HG03520 (cell line): ENCODE results near the gene MDH1B.
"Not testable (repeated sequence)": the region's sequence is repeated elsewhere in the genome, so short reads cannot be mapped to it uniquely, and the experiment has no call there.

ENCODE experiments used
- ATAC-seq: cut with Tn5 transposase; IDR thresholded peaks from one replicate; pipeline ENCODE4 v1.9.1; 2021; ENCODE audit warnings: mild to moderate bottlenecking, moderate library complexity; ENCODE audit not compliant: unreplicated experiment

The MDH1B gene

GRCh38 chr2:206774871-206775270, 9.7 kb upstream of the MDH1B start:
- ATAC-seq = no peak

DNA sequence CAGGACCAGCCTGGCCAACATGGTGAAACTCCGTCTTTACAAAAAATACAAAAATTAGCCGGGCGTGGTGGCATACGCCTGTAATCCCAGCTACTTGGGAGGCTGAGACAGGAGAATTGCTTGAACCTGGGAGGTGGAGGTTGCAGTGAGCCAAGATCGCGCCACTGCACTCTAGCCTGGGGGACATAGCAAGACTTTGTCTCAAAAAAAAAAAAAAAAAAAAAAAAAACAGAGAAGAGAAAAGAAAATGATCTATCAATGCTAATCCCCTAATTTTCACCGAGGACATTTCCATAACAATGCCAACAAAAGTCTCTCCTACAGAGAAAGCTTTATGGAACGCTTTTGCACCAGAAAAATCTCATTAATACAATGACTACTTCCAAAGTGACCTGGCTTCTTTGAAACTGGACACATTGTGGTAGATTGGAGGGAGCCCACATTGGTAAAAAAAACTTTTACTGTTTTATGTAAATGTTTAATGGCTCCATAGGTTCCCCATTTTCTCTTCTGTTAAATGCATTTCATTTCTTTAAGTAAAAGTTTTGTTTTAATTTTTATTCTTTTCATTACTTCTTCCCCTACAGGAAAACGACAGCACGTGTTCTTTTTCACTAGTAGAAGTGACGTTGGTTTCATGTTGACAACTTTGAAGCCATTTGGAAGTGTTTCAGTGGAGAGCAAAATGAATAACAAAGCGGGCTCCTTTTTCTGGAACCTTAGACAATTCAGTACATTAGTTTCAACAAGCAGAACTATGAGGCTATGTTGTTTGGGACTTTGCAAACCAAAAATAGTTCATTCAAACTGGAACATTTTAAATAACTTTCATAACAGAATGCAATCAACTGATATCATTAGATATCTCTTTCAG, 1.2 kb upstream of the MDH1B start:
- no peak for ATAC-seq

GRCh38 chr2:206764673-206765241, 371 bp downstream of the MDH1B start:
- peak; percentile 44 for ATAC-seq

- ATAC-seq = no peak
Observed at GRCh38 chr2:206756816-206757215, 8.3 kb downstream of the MDH1B start.

DNA sequence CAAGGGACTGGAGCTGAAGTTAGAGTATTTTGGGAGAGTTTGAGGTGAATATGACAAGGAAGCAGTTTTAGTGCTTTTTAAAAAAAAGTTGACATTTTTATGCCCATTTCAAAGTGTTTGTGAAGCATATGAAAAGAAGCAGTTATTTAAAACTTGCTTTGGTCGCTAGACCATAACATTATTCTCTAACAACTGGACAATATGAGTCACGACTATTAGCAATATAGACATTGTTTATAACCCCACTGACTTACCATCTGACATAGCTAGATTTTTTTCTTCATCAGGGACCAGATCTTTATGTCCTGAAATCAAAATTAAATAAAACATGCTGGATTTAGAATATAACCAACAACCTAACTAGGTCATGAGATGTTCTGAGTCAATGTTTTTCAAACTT, 24.3 kb downstream of the MDH1B start:
- ATAC-seq = no peak

- no peak for ATAC-seq
Observed at GRCh38 chr2:206739271-206739670, 25.9 kb downstream of the MDH1B start.

- no peak for ATAC-seq
Observed at GRCh38 chr2:206736935-206737334, 28.2 kb downstream of the MDH1B start.

DNA sequence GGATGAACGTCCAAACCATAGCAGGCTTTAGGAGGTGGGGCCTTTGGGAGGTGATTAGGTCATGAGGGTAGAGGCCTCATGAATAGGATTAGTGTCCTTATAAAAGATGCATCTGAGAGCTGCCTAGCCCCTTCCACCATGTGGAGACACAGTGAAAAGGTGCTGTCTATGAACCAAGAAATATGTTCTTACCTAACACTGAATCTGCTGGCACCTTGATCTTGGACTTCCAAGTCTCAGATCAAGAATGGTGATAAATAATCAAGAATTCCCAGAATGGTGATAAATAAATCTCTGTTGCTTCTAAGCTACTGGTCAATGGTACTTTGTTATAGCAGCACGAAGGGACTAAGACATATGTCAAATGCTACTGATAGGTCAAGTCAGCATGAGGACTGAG, 31.8 kb downstream of the MDH1B start:
- no peak for ATAC-seq

DNA sequence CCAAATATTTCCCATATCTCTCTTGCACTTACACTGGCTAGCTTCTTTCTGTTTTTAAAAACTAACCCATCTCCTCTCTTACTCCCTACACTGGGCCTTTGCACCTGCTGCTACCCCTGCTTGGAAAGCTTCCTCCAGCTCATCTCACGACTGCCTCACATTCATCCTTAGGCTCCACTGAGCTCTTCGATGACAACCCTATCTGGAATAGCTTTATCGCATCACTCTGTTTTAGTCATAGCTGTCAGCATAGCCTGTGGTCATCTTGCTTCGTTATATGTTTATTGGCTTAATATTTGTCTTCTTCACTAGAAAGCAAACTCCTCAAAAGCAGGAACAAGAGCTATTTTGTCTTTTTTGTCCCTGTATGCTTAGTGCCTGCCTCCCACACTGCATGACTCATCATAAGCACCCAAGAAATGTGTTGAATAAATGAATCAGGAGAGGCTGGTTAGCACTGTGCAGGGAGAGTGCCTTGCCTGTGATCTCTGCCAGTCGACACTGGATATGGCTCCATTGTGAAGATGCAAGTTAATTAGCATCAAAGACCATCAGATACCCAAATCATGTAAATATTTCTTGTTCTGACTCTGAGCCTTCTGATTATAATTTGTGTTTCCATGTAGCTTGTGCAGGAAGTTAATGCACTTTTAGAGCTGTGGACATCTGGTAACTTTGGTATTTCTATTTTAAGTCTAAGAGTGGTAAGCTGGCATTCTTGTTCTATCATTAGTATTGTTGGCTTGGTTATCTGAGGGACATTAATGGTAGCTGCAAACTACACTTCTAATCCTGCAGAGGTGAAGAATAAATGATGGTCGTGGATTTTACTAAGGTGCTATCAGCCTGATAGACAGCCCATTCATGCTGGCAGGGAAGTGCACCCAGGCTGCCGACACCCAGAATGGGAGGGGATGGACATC, 36.6 kb downstream of the MDH1B start:
- ATAC-seq = no peak

GRCh38 chr2:206727287-206727686, 37.8 kb downstream of the MDH1B start:
- ATAC-seq = no peak

GRCh38 chr2:206723288-206723687, 41.8 kb downstream of the MDH1B start:
- no peak for ATAC-seq

DNA sequence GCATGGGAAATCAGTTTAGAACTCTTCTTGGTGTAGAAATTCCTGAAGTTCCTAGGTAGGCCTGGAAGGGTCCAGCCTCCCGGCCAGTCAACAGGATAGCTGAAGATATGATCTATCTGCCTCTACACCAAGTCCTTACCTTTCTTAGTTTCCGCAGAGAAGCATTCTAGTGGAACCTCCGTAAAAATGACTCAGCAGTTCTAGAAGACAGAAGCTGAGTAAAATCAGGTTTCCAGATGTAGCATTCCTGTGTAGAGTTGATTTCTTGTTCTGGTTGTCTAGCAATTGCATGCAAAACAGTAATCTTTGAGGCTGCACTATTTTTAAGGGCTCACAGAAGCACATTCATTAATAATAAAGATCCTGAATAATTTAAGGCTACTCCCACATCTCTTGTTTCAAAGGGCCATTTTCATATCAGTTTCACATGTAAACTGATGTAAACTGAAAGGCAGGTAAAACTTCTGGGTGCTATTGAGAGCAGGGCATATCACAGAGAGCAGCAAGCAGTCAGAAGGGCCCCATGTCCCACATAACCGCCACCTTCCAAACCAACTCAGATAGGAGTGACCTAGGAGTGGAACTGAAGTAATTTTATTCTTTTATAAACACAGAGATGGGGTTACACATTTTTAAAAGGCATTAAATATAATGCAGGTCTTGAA, 43.7 kb downstream of the MDH1B start:
- ATAC-seq = peak; percentile 69

GRCh38 chr2:206718296-206718695, 46.8 kb downstream of the MDH1B start, which contains the start of gene DYTN:
Gene DYTN, minus strand, starts transcription at chr2:206718396. Its CDS starts 117 bp downstream, at chr2:206718279.
- ATAC-seq = no peak

DNA sequence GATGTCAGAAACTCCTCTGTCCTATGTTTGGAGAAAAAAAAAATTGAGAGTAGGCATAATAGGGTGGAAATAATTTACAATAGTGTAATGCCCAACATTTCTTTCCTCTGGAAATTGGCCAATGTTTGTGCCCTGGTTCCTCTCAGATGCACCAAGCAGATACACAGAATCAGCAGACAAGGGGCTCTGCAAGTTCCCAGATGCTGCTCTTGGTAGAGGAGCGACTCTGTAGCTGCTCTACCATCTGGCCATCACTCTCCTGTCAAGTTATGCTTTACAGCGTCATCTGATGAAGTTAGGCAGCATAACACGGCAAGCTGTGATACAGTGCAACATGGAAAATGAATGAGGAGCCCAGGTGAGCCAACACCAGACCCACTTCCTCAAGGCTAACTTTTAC, 48.5 kb downstream of the MDH1B start:
- no peak for ATAC-seq

GRCh38 chr2:206715183-206715582, 49.9 kb downstream of the MDH1B start:
- not testable (repeated sequence) for ATAC-seq

DNA sequence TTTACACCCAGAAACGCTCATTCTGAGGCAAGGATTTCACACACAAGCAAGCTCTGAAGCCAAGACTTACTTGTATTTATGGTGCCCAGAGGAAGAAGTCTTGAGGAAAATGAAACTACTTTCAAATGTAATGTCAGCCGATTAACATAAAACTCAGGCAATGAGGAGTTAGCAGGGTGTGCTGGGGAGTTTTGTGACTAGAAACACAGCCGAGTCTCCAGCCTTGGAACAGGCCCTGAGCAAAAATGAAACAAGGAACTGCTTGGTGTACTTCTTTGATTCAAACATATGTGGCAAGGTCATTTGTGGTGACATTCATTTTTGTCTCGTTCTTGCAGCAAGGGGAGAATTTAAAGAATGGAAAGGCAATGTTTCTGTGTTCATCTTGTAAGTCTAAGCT, 51.4 kb downstream of the MDH1B start:
- ATAC-seq = no peak

GRCh38 chr2:206708286-206708685, 56.8 kb downstream of the MDH1B start:
- ATAC-seq = no peak

DNA sequence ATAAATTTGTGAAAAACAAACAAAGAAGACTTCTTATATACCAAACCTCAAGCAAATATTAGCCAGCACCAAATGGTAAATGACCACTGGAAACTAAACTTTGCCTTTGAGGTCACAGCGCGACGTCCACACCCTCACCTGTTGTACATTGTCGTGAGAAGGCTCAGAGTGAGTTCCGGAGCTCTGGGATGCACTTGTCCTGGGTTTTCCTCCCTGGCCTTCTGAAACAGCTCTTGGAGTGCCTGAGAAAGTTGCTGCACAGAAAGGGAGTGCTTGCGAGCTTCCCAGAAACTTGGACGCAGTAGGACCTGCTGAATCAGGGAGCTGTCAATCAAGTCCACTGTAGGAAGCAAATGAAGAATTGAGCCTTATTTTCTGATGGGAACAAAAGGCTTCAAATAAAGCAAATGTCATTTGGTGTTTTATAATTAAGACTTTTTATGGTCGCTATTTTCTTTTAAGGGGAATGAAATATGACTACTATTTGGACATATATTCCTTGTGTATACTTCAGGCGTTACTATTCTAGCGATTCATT, 57.9 kb downstream of the MDH1B start:
- no peak for ATAC-seq

DNA sequence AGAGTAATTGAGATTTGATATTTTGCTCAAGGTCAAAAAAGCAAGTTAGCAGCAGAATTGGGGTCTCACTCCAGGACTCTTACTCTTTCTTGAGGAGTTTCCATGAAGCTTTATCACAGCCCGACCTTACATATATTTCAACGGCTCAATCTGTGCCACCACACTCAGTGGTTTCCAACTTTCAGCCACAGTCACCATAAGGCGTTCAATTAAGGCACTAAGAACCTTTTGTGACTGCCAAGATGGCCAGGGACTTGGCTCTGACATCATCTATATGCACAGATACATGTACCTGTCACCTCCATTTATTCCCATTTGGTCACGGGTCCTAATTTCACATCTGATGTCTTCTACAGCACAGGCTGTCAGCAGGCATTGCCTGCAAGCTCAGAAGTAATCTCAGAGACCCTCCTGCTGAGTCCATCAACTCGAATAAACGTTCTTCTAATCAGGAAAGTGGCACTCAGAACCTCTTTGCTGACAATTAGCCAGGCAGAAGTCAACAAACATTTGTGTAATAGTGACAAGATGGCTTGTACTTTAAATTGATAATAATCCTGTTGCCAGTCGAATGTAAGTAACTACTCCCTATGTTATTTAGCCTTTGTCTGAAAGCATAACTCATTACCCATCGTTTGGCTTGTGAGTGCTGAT, 63.0 kb downstream of the MDH1B start:
- no peak for ATAC-seq

DNA sequence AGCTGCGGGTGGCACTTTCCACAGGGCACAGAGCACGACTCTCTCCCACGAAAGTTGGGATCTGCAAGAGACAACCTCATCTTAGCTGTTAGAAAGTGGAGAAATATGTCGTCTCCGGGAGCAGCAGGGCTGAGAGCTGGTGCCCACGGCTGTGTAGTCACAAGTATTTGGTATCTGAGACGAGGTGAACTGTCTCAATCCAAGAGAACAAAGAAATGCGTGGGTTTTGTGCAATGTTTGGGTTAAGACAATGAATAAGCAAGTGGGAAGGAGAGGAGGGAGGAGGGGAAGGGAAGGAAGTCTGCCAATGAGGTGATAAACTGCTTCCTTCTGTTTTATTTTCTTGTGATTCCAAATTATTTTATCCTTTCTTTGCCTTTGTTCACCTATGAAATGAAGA, 65.0 kb downstream of the MDH1B start:
- ATAC-seq = no peak
